Neural progenitor cell (in vitro differentiated cells): Measurements from ENCODE around the gene JAKMIP3. TPM values are rescaled to one million over a fixed set of nuclear protein-coding genes. Genes with fewer than 3 reads are reported as not detected.

Experiments
- DNase-seq: peaks from one replicate; pipeline ENCODE4 v3.0.0-alpha.2; 2016; ENCODE audit warnings: low spot score
- H2AFZ ChIP-seq: fragments of 200-600 bp; sonication (generic); replicated peaks from 2 replicates; pipeline ENCODE4 v1.6.1; 2016; ENCODE audit warnings: antibody characterized with exemption
- H3F3A ChIP-seq: fragments of 200-600 bp; sonication (generic); 2 replicates; pipeline ENCODE4 v1.6.1; 2016; ENCODE audit warnings: antibody characterized with exemption, low read depth
- H3K27ac ChIP-seq: fragments of 200-600 bp; sonication (generic); 2 replicates; pipeline ENCODE4 v1.5.1; 2016; ENCODE audit warnings: mild to moderate bottlenecking
- H3K27me3 ChIP-seq: fragments of 200-600 bp; sonication (generic); 2 replicates; pipeline ENCODE4 v1.6.1; 2016; ENCODE audit warnings: mild to moderate bottlenecking, moderate library complexity
- H3K36me3 ChIP-seq: fragments of 200-600 bp; sonication (generic); 2 replicates; pipeline ENCODE4 v1.5.1; 2016
- H3K4me1 ChIP-seq: fragments of 200-600 bp; sonication (generic); 2 replicates; pipeline ENCODE4 v1.6.1; 2016; ENCODE audit warnings: mixed run types
- H3K4me2 ChIP-seq: fragments of 200-600 bp; sonication (generic); 2 replicates; pipeline ENCODE4 v1.6.1; 2016
- H3K4me3 ChIP-seq: fragments of 200-600 bp; sonication (generic); 2 replicates; pipeline ENCODE4 v1.5.1; 2016
- H3K79me2 ChIP-seq: fragments of 200-600 bp; sonication (generic); 2 replicates; pipeline ENCODE4 v1.6.1; 2016; ENCODE audit warnings: low read depth
- H3K9ac ChIP-seq: fragments of 200-600 bp; sonication (generic); 2 replicates; pipeline ENCODE4 v1.6.1; 2016
- H3K9me3 ChIP-seq: fragments of 200-600 bp; sonication (generic); 2 replicates; pipeline ENCODE4 v1.5.1; 2016; ENCODE audit warnings: low read depth
- H4K20me1 ChIP-seq: fragments of 200-600 bp; sonication (generic); 2 replicates; pipeline ENCODE4 v1.6.1; 2016; ENCODE audit warnings: low read depth
- H3K27ac Mint-ChIP-seq: 3 replicates; pipeline ENCODE4 v1.8.0; 2021; ENCODE audit warnings: mixed read lengths
- H3K27me3 Mint-ChIP-seq: 2 replicates; pipeline ENCODE4 v1.8.0; 2022; ENCODE audit warnings: low read depth, mild to moderate bottlenecking, inconsistent platforms, moderate library complexity, mixed read lengths; ENCODE audit not compliant: insufficient read depth
- H3K36me3 Mint-ChIP-seq: 3 replicates; pipeline ENCODE4 v1.8.0; 2021; ENCODE audit warnings: mixed read lengths
- H3K4me1 Mint-ChIP-seq: 3 replicates; pipeline ENCODE4 v1.8.0; 2021; ENCODE audit warnings: mixed read lengths
- H3K4me3 Mint-ChIP-seq: 3 replicates; pipeline ENCODE4 v1.8.0; 2021; ENCODE audit warnings: mild to moderate bottlenecking, moderate library complexity, mixed read lengths
- H3K9me3 Mint-ChIP-seq: 3 replicates; pipeline ENCODE4 v1.8.0; 2020; ENCODE audit warnings: mixed read lengths
- CTCF ChIP-seq: fragments of 200-600 bp; sonication (generic); IDR thresholded peaks from 2 replicates; pipeline ENCODE4 v1.5.1; 2017; ENCODE audit warnings: antibody characterized with exemption, mild to moderate bottlenecking
- EZH2 ChIP-seq: fragments of 200-600 bp; sonication (generic); IDR thresholded peaks from 2 replicates; pipeline ENCODE4 v1.6.1; 2017; ENCODE audit warnings: antibody characterized with exemption, mild to moderate bottlenecking, moderate library complexity
- EZH2phosphoT487 ChIP-seq: fragments of 200-600 bp; sonication (generic); IDR thresholded peaks from 2 replicates; pipeline ENCODE4 v1.6.1; 2017; ENCODE audit warnings: antibody characterized with exemption
- total RNA-seq: library from RNA; depleted of rRNA; stranded (reverse); fragments of >200 nt; gene quantifications from 2 replicates; pipeline ENCODE4 v1.2.3, GENCODE V29; 2015; ENCODE audit warnings: low replicate concordance

JAKMIP3 gene
- total RNA-seq, 1 donor from 2014 or later: 0.37 TPM

DNA sequence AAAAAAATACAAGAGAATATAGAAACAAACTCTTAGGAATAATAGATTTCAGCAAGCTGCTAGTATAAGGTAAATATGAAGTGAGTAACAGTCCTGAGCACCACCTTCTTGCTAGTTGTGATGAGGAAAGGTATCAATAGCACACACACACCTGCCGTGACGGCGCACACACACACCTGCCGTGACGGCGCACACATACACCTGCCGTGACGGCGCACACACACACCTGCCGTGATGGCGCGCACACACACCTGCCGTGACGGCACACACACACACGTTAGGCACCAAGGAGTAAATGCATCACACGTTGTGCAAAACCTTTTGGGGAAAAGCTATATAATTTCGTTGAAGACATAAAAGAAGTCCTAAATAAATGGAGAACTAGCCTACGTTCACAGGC is 4.7 kb upstream of the JAKMIP3 start:
- Mint-ChIP-seq H3K9me3 (no peaks in the 10 kb centered on the region), H3K27ac (no peak overlapping the region), H3K27me3 (peaks cover 16% of the 10 kb centered on the region), H3K4me3 (no peak overlapping the region), H3K4me1 (peaks cover 7% of the 10 kb centered on the region), H3K36me3 (no peaks in the 10 kb centered on the region)
- H2AFZ ChIP-seq: no peak overlapping the region
- H3K4me2 ChIP-seq: no peak overlapping the region
- no peak overlapping the region for H3K9ac ChIP-seq
- H3F3A ChIP-seq: no peaks in the 10 kb centered on the region
- H3K4me3 ChIP-seq: no peak overlapping the region
- H3K79me2 ChIP-seq: no peaks in the 10 kb centered on the region
- no peak for TF ChIP-seq CTCF
- no peak for TF ChIP-seq EZH2phosphoT487
- TF ChIP-seq EZH2: no peak
- H3K36me3 ChIP-seq: no peaks in the 10 kb centered on the region
- peaks cover 14% of the 10 kb centered on the region for H3K27me3 ChIP-seq
- H3K9me3 ChIP-seq: no peaks in the 10 kb centered on the region
- H4K20me1 ChIP-seq: no peaks in the 10 kb centered on the region
- no peak overlapping the region for H3K27ac ChIP-seq
- no peak for DNase-seq
- H3K4me1 ChIP-seq: peaks cover 8% of the 10 kb centered on the region

DNA sequence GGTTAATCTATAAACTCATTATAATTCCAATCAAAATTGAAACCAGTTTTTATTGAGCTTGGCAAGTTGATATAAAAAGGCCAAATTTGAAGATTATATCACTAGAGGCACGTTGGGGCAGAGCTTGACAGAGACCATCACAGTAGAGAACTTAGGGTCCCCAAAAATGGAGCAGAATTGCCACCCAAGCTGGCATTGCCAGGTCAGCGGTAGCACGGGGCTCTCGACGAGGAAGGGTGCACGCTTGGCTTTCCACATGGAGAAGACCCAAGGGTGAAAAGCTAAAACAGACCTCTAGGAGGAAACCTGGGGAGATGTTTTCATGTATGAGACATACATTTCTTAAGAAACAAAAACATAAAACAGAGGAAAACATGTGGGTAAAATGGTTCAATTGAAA is 4.3 kb upstream of the JAKMIP3 start:
- H3K4me3 Mint-ChIP-seq: no peak overlapping the region
- Histone ChIP-seq H3K9ac (no peak overlapping the region), H3K9me3 (no peaks in the 10 kb centered on the region), H4K20me1 (no peaks in the 10 kb centered on the region), H3K36me3 (no peaks in the 10 kb centered on the region), H3K4me1 (peaks cover 10% of the 10 kb centered on the region), H3F3A (no peaks in the 10 kb centered on the region), H2AFZ (no peak overlapping the region), H3K4me3 (no peak overlapping the region), H3K27ac (no peak overlapping the region), H3K79me2 (no peaks in the 10 kb centered on the region), H3K4me2 (no peak overlapping the region), H3K27me3 (peaks cover 19% of the 10 kb centered on the region)
- H3K27ac Mint-ChIP-seq: no peak overlapping the region
- no peaks in the 10 kb centered on the region for H3K36me3 Mint-ChIP-seq
- H3K4me1 Mint-ChIP-seq: peaks cover 12% of the 10 kb centered on the region
- no peak for DNase-seq
- H3K27me3 Mint-ChIP-seq: peaks cover 16% of the 10 kb centered on the region
- no peak for TF ChIP-seq EZH2
- TF ChIP-seq EZH2phosphoT487: no peak
- TF ChIP-seq CTCF: no peak
- no peaks in the 10 kb centered on the region for H3K9me3 Mint-ChIP-seq

DNA sequence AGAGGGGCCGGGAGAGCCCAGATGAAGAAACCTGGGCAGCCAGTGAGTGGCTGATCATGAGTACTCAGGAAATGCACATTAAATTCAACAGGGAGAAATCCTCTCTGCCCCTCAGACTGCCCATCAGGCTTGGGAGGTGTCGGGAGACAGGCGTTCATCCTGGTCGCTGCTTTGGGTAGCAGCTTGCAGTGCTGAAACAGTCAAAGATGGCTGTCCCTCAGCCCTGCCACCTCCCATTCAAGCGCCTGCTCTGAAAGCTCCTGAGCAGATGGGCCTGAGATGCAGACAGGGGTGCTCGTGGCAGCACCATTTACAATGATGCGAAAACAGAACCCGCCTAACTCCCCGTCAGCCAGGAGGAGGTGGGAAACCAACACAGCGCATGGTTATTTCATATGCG is 3.6 kb upstream of the JAKMIP3 start:
- Mint-ChIP-seq H3K27me3 (peaks cover 16% of the 10 kb centered on the region), H3K4me1 (peaks cover 16% of the 10 kb centered on the region), H3K9me3 (no peaks in the 10 kb centered on the region), H3K36me3 (no peaks in the 10 kb centered on the region), H3K27ac (no peak overlapping the region), H3K4me3 (no peak overlapping the region)
- Histone ChIP-seq H3K4me3 (no peak overlapping the region), H3K36me3 (no peaks in the 10 kb centered on the region), H4K20me1 (no peaks in the 10 kb centered on the region), H3K9me3 (no peaks in the 10 kb centered on the region), H3K27me3 (peaks cover 22% of the 10 kb centered on the region), H3K79me2 (no peaks in the 10 kb centered on the region), H3K27ac (no peak overlapping the region), H2AFZ (no peak overlapping the region), H3K4me1 (peaks cover 10% of the 10 kb centered on the region), H3K4me2 (no peak overlapping the region), H3F3A (no peaks in the 10 kb centered on the region), H3K9ac (no peak overlapping the region)
- no peak for TF ChIP-seq EZH2
- TF ChIP-seq CTCF: no peak
- TF ChIP-seq EZH2phosphoT487: no peak
- no peak for DNase-seq
